CD14-positive monocyte (primary cell): Measurements from ENCODE around the gene PITPNC1. TPM values are rescaled to one million over a fixed set of nuclear protein-coding genes. Genes with fewer than 3 reads are reported as not detected.

Source experiments
- DNase-seq, 3 donors: peaks; one replicate each; pipeline ENCODE4 v3.0.0-alpha.2; 2011 to 2022
- H2AFZ ChIP-seq: 2 replicates; pipeline ENCODE4 v1.6.0; 2012; ENCODE audit warnings: mild to moderate bottlenecking, low read depth, low read length, inconsistent platforms; ENCODE audit not compliant: insufficient read depth, poor library complexity, severe bottlenecking
- H3K27ac ChIP-seq, 2 donors: 1 replicate in 1 of 2; 2 replicates in 1 of 2; pipeline ENCODE4 v1.5.1; 2012 to 2013; ENCODE audit warnings: low read length in 2 of 2, control low read depth in 1 of 2, inconsistent platforms in 1 of 2, low read depth in 1 of 2, mild to moderate bottlenecking in 1 of 2
- H3K27me3 ChIP-seq, 2 donors: one replicate each; pipeline versions ENCODE4 v1.6.0 to v1.6.1; 2011 to 2013; ENCODE audit warnings: low read length in 2 of 2; ENCODE audit not compliant: control insufficient read depth in 2 of 2, insufficient read depth in 2 of 2
- H3K36me3 ChIP-seq, 2 donors: replicated peaks in 1 of 2; 1 replicate in 1 of 2; 2 replicates in 1 of 2; pipeline versions ENCODE4 v1.5.1 to v1.6.1; 2012 to 2013; ENCODE audit warnings: low read length in 2 of 2, control low read depth in 1 of 2, inconsistent platforms in 1 of 2, mild to moderate bottlenecking in 1 of 2; ENCODE audit not compliant: insufficient read depth in 2 of 2, control insufficient read depth in 1 of 2
- H3K4me1 ChIP-seq, 2 donors: 1 replicate in 1 of 2; 2 replicates in 1 of 2; pipeline versions ENCODE4 v1.5.1 to v1.6.1; 2012 to 2013; ENCODE audit warnings: low read length in 2 of 2, control low read depth in 1 of 2, inconsistent platforms in 1 of 2, mild to moderate bottlenecking in 1 of 2, moderate library complexity in 1 of 2; ENCODE audit not compliant: insufficient read depth in 2 of 2, control insufficient read depth in 1 of 2
- H3K4me2 ChIP-seq: replicated peaks from 2 replicates; pipeline ENCODE3; 2012; ENCODE audit warnings: low read length, moderate library complexity, mild to moderate bottlenecking; ENCODE audit not compliant: poor library complexity, severe bottlenecking; ENCODE audit errors: extremely low read depth
- H3K4me3 ChIP-seq, 3 experiments: fragments of 200-600 bp in 1 of 3; sonication (generic) in 1 of 3; replicated peaks in 1 of 3; 1 replicate in 2 of 3; 2 replicates in 1 of 3; pipeline ENCODE4 v1.5.1; 2011 to 2013; ENCODE audit warnings: low read length in 3 of 3, mild to moderate bottlenecking in 3 of 3, control low read depth in 2 of 3, low read depth in 2 of 3, inconsistent platforms in 1 of 3, moderate library complexity in 1 of 3
- H3K79me2 ChIP-seq: 2 replicates; pipeline ENCODE4 v1.6.0; 2012; ENCODE audit warnings: mild to moderate bottlenecking, control low read depth, inconsistent platforms, low read length, moderate library complexity; ENCODE audit not compliant: insufficient read depth
- H3K9ac ChIP-seq: 2 replicates; pipeline ENCODE4 v1.6.0; 2017; ENCODE audit warnings: low read length, mild to moderate bottlenecking; ENCODE audit not compliant: insufficient read depth, poor library complexity, severe bottlenecking
- H3K9me3 ChIP-seq, 2 donors: replicated peaks in 1 of 2; 1 replicate in 1 of 2; 2 replicates in 1 of 2; pipeline versions ENCODE4 v1.5.1 to v1.6.1; 2012 to 2013; ENCODE audit warnings: low read length in 2 of 2, control low read depth in 1 of 2; ENCODE audit not compliant: control insufficient read depth in 1 of 2, insufficient read depth in 1 of 2
- H4K20me1 ChIP-seq: 2 replicates; pipeline ENCODE4 v1.6.0; 2012; ENCODE audit warnings: mild to moderate bottlenecking, low read length, control low read depth, moderate library complexity; ENCODE audit not compliant: insufficient read depth
- H3K27ac Mint-ChIP-seq, 7 donors: one replicate each; pipeline ENCODE4 v1.8.0; 2020; ENCODE audit warnings: mild to moderate bottlenecking in 7 of 7, mixed read lengths in 7 of 7, moderate library complexity in 6 of 7, inconsistent platforms in 2 of 7
- H3K27me3 Mint-ChIP-seq, 3 donors: one replicate each; pipeline ENCODE4 v1.8.0; 2021 to 2022; ENCODE audit warnings: low read depth in 3 of 3, mild to moderate bottlenecking in 3 of 3, mixed read lengths in 3 of 3, moderate library complexity in 3 of 3, inconsistent platforms in 1 of 3
- H3K36me3 Mint-ChIP-seq, 2 donors: one replicate each; pipeline ENCODE4 v1.8.0; 2020; ENCODE audit warnings: mixed read lengths in 2 of 2, inconsistent platforms in 1 of 2, mild to moderate bottlenecking in 1 of 2
- H3K4me1 Mint-ChIP-seq: one replicate; pipeline ENCODE4 v1.8.0; 2020; ENCODE audit warnings: mild to moderate bottlenecking, mixed read lengths
- H3K4me3 Mint-ChIP-seq, 2 donors: one replicate each; pipeline ENCODE4 v1.8.0; 2020; ENCODE audit warnings: mild to moderate bottlenecking in 2 of 2, mixed read lengths in 2 of 2, moderate library complexity in 1 of 2
- H3K9me3 Mint-ChIP-seq, 7 donors: one replicate each; pipeline ENCODE4 v1.8.0; 2020 to 2022; ENCODE audit warnings: mixed read lengths in 7 of 7, mild to moderate bottlenecking in 6 of 7, moderate library complexity in 6 of 7, inconsistent platforms in 2 of 7
- WGBS: methylation state at CpG from one replicate; pipeline ENCODE4 v1.1.5; 2013; ENCODE audit warnings: missing lambda C conversion rate; ENCODE audit not compliant: insufficient coverage; 5-methylcytosine and 5-hydroxymethylcytosine counted together
- intact Hi-C, 2 donors: fragments of 100-400 bp; cut with micrococcal nuclease; formaldehyde crosslinking; loops; one replicate each; pipeline versions ENCODE4 v1.15.0 to v1.15.1; 2023
- polyA plus RNA-seq, 3 donors: library from polyadenylated mRNA; depleted of rRNA in 1 of 3; unstranded in 2 of 3; stranded (reverse) in 1 of 3; fragments of 300-500 nt in 2 of 3; fragments of >200 nt in 1 of 3; fragmentation: Illumina TruSeq in 2 of 3; gene quantifications; 1 replicate in 2 of 3; 2 replicates in 1 of 3; pipeline ENCODE4 v1.2.3, GENCODE V29; 2012 to 2021
- TF ChIP-seq, protein P1 (sequence below): fragments of 200-600 bp; IDR thresholded peaks from one replicate; pipeline ENCODE4 v1.8.0; 2022; ENCODE audit warnings: antibody characterized with exemption, mild to moderate bottlenecking

Gene PITPNC1
- polyA plus RNA-seq, 3 donors, result 18.5 to 31.0 (median 21.7) TPM

DNA sequence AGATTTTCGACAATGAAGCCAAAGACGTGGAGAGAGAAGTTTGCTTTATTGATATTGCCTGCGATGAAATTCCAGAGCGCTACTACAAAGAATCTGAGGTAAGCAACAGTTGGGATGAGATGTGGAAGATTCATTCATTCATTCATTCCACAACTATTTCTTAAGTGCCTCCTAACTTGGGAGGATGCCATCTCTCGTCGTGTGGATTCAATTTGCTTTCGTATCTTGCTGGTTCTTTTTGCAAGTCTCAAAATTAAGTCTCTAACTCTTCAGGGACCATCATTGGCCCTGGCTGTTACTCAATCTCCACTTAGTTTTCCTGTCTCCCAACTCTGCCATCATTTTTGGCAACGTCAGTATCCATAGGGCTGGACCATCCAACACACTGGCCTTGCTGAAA lies 255.1 kb downstream of the PITPNC1 start:
- Histone ChIP-seq H3K4me3 (no peak overlapping the region), H3K9me3 (no peaks in the 10 kb centered on the region), H3K9ac (no peak overlapping the region), H3K4me2 (no peak overlapping the region), H3K27ac (no peak overlapping the region), H3K4me1 (no peaks in the 10 kb centered on the region), H3K36me3 (peaks cover 14 to 46% of the 10 kb centered on the region in 2 donors), H3K27me3 (no peaks in the 10 kb centered on the region), H2AFZ (no peak overlapping the region), H3K79me2 (no peaks in the 10 kb centered on the region), H4K20me1 (no peaks in the 10 kb centered on the region)
- no peak overlapping the region for H3K27ac Mint-ChIP-seq
- no peaks in the 10 kb centered on the region for H3K4me1 Mint-ChIP-seq
- no peak for DNase-seq
- 95% methylated on average over 3 of the region's 8 CpGs for WGBS
- peaks cover 34 to 41% of the 10 kb centered on the region in 2 donors for H3K36me3 Mint-ChIP-seq
- H3K9me3 Mint-ChIP-seq, result no peaks in the 10 kb centered on the region
- intact Hi-C loops, result no loop called here
- no peak overlapping the region for H3K4me3 Mint-ChIP-seq
- TF ChIP-seq, protein P1, sequence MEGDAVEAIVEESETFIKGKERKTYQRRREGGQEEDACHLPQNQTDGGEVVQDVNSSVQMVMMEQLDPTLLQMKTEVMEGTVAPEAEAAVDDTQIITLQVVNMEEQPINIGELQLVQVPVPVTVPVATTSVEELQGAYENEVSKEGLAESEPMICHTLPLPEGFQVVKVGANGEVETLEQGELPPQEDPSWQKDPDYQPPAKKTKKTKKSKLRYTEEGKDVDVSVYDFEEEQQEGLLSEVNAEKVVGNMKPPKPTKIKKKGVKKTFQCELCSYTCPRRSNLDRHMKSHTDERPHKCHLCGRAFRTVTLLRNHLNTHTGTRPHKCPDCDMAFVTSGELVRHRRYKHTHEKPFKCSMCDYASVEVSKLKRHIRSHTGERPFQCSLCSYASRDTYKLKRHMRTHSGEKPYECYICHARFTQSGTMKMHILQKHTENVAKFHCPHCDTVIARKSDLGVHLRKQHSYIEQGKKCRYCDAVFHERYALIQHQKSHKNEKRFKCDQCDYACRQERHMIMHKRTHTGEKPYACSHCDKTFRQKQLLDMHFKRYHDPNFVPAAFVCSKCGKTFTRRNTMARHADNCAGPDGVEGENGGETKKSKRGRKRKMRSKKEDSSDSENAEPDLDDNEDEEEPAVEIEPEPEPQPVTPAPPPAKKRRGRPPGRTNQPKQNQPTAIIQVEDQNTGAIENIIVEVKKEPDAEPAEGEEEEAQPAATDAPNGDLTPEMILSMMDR, result no peak
- no peaks in the 10 kb centered on the region for H3K27me3 Mint-ChIP-seq

DNA sequence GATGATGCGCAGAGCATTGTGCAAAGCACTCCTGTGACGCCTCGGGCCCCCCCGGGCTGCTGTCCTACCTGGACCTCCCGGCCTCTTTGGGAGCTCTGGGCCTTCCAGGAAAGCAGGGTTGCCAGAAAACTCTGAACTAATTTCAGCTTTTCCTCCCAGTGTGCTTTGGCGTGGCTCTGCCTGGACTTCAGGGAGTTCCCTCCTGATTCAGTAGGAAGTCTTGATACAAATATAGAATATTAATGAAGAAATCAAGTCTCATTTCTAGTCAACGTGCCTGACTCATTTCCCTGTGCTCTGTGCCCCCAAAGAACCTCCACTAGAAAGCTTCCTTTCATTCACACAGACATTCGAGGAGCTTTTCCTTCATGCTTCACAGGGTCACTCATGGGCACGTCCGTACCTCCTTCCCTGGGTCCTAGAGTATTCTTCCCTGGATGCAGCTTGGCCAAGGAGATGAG lies 256.7 kb downstream of the PITPNC1 start:
- no peaks in the 10 kb centered on the region for H3K27me3 ChIP-seq
- Mint-ChIP-seq H3K36me3 (peaks cover 37 to 47% of the 10 kb centered on the region in 2 donors), H3K9me3 (no peaks in the 10 kb centered on the region), H3K27me3 (no peaks in the 10 kb centered on the region), H3K4me3 (no peak overlapping the region), H3K4me1 (no peaks in the 10 kb centered on the region), H3K27ac (no peak overlapping the region)
- H3K4me2 ChIP-seq, result no peak overlapping the region
- TF ChIP-seq, protein P1, result no peak
- no peak overlapping the region for H3K4me3 ChIP-seq
- no peaks in the 10 kb centered on the region for H3K4me1 ChIP-seq
- WGBS, result 97% methylated on average over 6 of the region's 10 CpGs
- no peak for DNase-seq
- H3K36me3 ChIP-seq, result peaks cover 14 to 58% of the 10 kb centered on the region in 2 donors
- intact Hi-C loops, result no loop called here
- H3K79me2 ChIP-seq, result no peaks in the 10 kb centered on the region
- H3K27ac ChIP-seq, result no peak overlapping the region
- H3K9ac ChIP-seq, result no peak overlapping the region
- no peak overlapping the region for H2AFZ ChIP-seq
- no peaks in the 10 kb centered on the region for H4K20me1 ChIP-seq
- H3K9me3 ChIP-seq, result no peaks in the 10 kb centered on the region
